NCI-H82 (cell line): ENCODE results near the gene SPEM1.

Source experiments
- DNase-seq: peaks from one replicate; lab custom pipeline; 2025; lab: John Stamatoyannopoulos, UW

SPEM1 gene

DNA sequence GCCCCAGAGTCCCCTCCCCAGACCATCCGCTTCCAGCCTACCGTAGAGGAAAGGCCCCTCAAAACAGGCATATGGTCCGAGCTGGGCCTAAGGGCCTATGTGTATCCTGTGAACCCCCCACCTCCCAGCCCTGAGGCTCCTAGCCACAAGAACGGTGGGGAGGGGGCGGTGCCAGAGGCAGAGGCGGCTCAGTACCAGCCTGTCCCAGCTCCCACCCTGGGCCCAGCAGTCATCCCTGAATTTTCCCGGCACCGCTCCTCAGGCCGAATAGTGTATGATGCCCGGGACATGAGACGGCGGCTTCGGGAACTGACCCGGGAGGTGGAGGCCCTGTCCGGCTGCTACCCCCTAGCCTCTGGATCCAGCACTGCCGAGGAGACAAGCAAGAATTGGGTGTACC, 1.1 kb downstream of the SPEM1 start:
- DNase-seq, result no peak

DNA sequence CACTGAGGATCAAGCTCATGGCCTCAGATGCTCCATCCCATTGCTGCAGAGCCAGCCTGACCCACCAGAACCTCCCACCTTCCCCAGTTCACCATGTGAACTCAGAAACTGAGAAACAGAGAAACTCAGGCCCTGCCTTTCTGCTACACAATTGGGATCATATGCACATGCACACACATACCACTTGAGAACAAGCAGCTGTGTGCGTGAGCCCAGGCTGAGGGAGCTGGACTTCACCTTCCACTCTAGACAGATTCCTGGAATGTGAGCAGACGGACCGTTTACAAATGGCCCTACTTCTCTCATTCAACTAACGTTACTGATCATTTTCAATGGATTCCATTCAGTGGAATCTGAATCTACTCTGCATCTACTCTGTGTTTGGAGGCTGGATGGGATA, 3.6 kb downstream of the SPEM1 start:
- no peak for DNase-seq

DNA sequence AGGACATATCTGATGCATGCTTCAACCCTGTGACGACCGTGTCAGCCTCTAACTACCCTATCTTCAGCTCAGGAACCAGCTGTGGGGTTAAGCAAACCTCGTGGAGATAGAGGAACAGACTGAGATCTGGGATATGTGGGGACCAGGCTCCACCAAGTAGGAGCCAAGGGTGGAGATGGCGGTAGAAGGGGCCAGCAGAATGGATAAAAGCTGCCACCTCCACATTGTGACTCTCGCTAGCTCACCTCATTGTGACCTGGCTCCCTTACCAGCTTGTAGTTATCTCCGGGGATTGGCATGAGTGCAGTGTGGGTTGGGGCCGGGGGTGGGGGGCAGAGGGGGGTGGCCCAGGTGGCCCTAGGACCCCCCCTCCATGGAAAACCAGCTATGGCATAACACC, 5.2 kb downstream of the SPEM1 start, which contains the start of gene SPEM2:
SPEM2 (plus strand) TSS at position 301 of the 400 bp plus-strand sequence; CDS start at position 374, 73 bp downstream.
- no peak for DNase-seq

DNA sequence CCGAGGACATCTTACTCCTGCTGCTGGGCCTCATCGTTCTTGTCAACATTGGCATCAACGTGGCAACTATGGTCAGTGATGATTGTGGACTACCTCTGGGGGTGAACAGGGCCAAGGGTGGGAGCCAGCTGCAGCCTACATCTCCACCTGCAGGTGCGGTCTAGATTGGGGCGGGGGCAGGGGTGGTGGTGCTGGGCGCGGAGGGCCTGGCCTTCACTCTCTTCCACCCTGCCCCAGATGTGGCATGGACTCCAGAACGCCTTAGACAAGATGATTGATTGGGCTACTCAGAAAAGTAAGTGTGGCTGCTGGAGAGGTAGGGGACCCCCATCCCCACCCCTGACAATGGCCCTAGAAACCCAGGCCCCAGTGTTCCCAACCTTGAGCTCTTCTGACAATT, 5.6 kb downstream of the SPEM1 start:
- DNase-seq, result no peak

DNA sequence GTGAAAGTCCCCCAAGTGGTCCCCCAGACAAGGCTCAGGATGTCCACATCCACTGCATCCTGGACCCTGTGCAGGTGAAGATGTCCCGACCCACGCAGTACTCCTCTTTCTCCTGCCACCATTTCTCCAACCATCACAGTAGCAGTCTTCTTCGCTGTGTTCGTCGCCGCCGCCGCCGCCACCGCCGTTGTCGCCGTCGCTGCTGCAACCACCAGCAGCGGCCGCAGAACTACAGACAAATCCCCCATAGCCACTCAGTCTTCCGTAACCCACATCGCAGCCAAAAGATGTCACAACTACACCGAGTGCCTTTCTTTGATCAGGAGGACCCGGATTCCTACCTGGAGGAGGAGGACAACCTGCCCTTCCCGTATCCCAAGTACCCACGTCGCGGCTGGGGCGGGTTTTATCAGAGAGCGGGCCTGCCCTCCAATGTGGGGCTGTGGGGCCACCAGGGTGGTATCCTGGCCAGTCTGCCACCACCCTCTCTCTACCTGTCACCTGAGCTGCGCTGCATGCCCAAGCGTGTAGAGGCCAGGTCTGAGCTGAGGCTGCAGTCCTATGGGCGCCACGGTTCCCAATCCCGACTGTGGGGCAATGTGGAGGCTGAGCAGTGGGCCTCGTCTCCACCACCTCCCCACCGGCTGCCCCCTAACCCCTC, 6.2 kb downstream of the SPEM1 start:
- no peak for DNase-seq

DNA sequence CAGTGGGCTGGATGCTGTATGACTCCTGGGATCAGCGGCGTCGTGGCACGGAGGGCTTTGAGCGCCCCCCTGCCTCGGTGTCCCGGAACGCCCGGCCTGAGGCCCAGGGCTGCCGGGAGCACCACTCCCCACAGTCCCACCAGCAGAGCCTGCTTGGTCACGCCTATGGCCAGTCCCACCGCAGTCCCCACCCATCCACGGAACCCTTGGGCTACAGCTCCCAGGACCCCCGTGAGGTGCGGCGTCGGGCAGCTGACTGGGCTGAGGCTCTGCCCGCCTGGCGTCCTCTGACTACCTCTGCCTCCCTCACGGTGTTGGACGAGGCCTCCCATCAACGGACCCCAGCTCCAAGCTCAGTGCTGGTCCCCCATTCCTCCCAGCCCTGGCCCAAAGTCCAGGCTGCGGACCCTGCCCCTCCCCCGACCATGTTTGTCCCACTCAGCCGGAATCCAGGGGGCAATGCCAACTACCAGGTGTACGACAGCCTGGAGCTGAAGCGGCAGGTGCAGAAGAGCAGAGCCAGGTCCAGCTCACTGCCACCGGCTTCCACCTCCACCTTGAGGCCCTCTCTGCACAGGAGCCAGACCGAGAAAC, 6.9 kb downstream of the SPEM1 start:
- no peak for DNase-seq

DNA sequence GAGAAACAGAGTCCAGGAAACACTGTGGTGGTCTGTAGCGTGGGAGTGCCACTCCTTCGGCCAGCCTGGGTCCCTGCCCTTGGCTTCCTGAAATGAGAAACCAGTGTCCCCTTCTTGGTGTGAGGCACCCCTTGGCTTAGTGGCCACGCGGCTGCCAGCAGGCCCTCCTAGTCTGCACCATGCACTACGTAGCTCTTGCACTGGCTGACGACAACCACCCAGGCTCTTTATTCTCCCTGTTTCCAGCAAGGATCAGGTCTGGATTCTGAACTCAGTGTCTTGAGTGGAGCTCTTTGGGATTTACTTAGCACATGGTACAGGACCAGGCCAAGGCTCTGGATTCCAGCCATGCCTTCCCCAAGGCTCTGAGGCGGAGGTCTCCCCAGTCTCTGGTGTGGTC, 7.4 kb downstream of the SPEM1 start:
- no peak for DNase-seq

DNA sequence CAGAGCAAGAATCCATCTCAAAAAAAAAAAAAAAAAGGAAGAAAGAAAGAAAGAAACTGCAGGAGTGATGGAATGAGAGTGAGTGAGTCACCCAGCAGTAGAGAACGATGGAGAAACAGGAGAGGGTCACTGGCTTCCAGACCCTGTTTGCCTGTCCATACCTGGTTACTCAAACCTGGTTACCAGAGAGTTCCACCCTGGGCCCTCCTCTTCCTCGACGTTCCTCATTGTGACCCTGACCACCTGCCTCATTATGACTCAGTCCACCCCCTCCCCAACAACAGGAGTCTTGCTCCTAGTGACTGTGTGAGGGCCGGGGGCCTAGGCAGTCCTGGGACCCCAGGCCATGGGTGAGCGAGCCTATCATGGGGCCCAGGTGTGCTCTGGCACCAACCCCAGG, 8.4 kb downstream of the SPEM1 start, which contains the start of gene SPEM3:
SPEM3 (plus strand) TSS at position 301 of the 400 bp plus-strand sequence; CDS start at position 347, 46 bp downstream.
- no peak for DNase-seq

DNA sequence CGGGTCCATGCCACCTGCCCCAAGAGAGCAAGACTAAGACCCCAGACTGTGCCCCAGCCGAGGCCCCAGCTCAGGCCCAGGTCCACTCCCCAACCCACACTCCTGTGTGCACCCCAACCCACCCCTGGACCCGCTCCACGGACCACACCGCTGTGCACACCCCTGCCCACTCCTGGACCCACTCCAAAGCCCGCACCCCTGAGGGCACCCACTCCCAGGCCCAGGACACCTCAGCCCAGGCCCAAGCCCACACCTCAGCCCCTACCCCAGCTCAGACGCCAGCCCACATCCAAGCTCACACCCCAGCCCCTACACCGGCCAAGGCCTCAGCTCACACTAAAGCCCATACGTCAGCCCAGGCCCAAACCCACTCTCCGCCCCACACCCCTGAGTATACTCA, 9.6 kb downstream of the SPEM1 start:
- no peak for DNase-seq

DNA sequence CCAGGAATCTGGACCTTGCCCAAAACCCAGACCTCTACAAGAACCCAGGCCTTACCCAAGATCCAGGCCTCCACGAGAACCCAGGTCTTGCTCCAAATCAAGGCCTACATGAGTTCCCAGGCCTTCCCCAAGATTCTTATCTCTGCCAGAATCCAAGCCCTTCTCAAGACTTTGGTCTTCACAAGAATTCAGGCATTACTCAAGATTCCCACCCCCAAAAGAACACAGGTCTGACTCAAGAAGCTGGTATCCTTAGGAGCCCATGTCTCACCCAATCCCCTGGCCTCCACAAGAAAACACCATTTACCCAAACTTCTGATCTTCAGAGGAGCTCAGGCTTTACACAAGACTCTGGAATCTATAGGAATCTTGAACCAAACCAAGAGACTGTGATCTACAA, 11.1 kb downstream of the SPEM1 start:
- no peak for DNase-seq

DNA sequence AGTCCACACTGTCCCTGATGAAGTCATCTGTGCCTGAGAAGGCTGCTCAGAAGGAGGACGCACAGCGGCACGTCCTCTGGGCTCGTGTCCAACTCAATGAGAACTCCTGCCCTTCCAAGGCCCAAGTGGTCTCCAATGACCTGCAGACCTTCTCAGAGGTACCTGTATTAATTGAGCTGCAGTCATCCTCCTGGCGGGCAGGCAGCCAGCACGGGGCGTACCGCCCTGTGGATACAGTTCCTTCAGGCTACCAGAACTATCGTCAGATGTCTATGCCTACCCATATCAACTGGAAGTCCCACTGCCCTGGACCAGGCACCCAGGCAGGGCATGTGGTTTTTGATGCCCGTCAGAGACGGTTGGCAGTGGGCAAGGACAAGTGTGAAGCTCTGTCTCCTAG, 12.2 kb downstream of the SPEM1 start:
- DNase-seq, result no peak

DNA sequence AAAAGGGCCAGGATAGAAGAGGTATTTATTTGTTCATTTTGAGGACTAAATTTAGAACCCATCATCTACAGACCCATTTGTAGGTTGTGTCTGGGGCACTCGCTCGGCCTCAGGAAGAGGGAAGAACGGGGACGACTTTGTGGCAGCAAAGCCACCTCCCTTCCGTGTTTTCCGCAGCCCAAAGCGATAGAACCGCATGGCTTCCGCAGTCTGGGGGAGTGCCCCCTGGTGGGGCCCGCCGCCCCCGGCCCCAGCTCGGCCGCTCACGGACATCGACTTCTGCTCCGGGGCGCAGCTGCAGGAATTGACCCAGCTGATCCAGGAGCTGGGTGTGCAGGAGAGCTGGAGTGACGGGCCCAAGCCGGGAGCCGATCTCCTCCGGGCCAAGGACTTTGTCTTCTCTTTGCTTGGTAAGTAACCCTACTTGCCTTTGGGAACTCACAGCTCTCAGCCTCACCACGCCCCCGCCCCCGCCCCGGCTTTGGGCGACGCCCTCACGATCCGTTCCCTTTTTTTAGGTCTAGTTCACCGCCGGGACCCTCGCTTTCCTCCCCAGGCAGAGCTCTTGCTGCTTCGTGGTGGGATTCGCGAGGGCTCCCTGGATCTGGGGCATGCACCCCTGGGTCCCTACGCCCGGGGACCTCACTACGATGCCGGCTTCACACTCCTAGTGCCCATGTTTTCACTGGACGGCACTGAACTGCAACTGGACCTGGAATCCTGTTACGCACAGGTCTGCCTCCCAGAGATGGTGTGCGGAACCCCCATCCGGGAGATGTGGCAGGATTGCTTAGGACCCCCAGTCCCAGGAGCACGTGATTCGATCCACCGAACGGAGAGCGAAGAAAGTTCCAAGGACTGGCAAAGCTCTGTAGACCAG, 15.8 kb downstream of the SPEM1 start:
- peak; percentile 73 for DNase-seq

DNA sequence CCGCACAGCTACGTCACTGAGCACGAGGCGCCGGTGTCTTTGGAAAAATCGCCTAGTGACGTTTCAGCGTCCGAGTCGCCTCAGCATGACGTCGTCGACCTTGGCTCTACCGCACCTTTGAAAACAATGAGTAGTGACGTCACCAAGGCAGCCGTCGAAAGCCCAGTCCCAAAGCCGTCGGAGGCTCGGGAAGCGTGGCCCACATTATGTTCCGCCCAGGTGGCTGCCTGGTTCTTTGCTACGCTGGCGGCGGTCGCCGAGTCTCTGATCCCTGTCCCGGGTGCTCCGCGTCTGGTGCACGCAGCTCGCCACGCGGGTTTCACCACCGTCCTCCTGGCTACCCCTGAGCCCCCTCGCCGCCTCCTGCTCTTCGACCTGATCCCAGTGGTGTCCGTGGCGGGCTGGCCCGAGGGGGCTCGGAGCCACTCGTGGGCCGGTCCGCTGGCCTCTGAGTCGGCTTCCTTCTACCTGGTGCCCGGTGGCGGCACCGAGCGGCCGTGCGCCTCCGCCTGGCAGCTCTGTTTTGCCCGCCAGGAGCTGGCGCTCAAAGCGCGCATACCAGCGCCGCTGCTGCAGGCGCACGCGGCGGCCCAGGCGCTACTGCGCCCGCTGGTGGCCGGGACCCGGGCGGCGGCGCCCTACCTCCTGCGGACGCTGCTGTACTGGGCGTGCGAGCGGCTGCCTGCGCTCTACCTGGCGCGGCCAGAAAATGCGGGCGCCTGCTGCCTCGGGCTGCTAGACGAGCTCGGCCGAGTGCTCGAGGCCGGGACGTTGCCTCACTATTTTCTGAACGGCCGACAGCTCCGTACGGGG, 16.6 kb downstream of the SPEM1 start:
- peak; percentile 91 for DNase-seq

DNA sequence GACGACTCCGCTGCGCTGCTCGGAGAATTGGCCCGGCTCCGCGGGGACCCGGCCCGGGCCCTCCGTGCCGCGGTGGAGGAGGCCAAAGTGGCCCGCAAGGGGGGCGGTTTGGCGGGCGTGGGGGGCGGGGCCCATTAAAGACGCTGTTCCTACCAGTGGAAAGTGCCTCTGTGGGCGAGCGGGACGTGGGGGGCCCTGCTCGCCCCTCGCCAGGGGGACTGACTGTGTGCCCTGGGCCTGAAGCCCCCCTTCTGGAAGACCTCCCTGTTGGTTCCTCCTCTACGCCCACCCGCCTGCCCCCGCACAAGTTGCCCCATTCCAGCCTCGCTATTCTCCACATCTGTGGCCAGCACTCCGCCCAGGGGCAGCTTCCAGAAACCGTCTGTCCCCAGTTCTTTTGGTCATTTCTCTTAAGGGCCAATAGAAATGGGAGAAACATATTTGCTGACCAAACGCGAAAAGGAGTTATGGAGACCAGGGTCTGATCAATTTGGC, 17.3 kb downstream of the SPEM1 start:
- no peak for DNase-seq

DNA sequence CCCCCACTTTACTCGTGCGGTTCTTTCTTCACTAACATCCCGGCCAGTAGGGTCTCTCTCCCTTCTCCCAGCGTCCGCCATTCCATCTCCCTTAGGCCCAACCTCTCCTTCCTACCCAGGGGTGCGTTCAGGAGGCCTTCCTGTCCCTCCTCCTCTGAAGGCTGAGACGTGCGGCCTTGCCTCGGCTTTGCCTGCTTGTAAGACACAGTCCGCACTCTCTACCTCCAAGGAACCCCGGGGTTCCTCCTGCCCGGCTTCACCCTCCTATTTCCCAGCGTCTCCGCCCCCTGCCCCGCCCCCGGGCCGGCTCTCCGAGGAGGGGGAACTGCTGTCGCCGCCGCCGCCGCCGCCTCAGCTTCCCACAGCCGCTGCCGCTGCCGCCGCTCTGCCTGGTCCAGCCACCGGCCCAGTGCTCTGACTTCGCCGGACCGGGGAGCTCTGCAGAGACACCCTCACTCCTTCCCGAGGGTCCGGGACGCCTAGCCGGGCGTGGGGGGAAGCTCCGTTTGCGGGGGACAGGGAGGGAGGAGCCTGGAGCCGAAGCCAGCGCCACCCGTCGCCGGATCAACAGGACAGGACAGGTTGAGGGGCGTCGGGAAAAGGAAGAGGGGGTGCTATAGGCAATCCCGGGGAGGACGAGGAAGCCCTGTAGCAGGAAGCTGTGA, 18.0 kb downstream of the SPEM1 start:
- DNase-seq, result peak; percentile 63

DNA sequence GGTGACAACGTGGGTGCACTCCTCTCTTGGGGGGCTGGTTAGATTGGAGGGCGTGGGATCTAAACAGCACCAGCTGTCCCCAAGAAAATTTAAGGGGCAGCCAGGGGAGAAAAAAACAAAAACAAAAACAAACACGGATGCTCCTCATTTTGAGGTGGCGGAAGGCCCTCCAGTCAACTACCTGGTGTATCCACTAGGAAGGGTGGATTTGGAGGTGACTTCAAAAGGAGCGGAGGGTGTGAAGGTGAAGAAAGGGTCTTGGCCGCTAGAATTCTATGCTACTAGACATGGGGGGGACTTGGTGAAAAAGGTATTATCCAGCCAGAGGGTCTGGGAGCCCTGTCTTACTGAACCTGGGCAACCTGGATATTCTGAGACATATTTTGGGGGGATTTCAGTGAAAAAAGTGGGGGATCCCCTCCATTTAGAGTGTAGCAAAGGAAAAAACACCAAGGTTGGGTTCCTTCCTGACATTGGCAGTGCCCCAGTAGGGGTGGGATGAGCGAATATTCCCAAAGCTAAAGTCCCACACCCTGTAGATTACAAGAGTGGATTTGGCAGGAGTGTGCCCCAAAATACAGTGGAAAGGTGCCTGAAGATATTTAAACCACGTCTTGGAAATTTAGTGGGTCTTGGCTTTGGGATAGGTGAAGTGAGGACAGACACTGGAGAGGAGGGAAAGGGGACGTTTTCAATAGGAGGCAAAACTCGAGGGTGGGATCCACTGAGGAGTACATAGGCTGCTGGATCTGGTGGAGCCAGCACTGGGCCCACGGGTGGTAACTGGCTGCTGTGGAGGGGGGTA, 18.7 kb downstream of the SPEM1 start:
- DNase-seq, result no peak

DNA sequence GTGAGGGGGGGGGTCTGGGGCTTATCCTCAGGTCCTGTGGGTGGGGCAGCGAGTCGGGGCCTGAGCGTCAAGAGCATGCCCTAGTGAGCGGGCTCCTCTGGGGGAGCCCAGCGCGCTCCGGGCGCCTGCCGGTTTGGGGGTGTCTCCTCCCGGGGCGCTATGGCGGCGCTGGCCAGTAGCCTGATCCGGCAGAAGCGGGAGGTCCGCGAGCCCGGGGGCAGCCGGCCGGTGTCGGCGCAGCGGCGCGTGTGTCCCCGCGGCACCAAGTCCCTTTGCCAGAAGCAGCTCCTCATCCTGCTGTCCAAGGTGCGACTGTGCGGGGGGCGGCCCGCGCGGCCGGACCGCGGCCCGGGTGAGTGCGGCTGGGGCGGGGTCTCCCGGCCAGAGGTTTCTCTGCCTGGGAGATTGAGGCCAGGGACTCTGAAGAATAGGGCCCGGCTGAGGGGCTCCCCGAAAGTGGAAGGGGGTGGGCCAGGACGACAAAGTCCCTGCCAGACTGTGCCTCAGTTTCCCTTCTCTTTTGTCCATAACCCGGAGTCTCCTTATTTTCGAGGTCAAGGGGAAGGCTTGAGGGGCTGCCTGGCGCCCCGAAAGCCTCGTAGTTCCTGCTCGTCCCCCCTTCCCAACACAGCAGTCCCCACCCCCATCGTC, 19.5 kb downstream of the SPEM1 start, which contains the start of gene FGF11:
FGF11 (plus strand) TSS at position 51 of the 651 bp plus-strand sequence; CDS start at position 160, 109 bp downstream.
- no peak for DNase-seq

DNA sequence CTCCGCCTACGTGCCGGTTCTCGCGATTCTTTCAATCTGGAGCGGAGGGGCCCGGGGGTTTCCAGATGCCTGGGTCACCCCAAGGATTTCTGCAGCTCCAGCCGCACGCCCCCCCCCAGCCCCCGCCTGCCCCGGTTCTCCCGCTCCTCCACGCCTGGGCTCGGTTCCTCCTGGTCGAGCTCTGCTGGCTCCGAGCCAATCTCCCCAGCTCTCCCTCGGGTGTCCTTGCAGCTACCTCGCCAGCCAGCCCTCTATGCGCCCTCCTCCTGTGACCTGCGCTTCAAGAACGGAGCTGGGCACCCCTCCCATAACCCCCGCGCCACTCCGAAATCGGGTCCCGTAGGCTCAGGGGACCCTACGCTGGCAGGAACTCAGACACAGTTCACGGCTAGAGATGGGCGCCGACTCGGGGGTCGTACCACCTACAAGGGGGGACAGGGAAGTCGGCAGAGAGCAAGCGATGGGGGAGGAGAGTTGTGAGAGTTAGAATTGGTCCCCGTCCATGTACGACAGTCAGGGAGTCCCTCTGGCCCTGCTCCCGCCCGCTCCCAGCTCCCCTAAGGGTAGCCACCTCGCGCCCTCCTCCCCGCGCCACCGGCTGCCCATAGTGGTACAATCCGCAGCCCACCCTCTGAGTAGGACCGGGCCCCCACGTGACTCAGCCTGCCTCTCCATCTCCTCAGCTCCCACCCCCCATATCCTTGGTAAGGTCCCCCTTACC, 20.1 kb downstream of the SPEM1 start:
- DNase-seq, result peak; percentile 89

DNA sequence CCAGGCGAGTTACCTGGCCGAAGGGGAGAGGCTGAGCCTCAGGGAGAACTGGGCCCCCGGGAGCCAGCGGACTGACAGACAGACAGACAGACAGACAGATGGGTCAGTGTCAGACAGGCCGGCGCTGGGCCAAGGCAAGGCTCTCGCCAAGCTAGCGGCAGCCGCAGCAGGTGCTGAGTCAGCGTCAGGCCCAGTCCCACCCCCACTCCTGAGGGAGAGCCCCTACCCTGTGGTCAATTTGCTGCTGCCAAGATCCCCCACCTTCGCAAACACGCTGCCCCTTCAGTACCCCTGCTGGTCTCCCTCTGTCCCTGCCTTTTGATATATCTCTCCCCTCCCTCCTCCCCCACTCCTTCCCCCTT, 20.7 kb downstream of the SPEM1 start:
- DNase-seq, result peak; percentile 89
